Stimulated activated CD4-positive, alpha-beta T cell treated with anti-CD3 and anti-CD28 coated beads, Interleukin-15, amount 100 ng/mL, for 24 hours (primary cell): Measurements from ENCODE around the gene ADGRL3.

Experiments used
- DNase-seq: peaks from one replicate; pipeline ENCODE4 v3.0.0-alpha.2; 2020

ADGRL3 gene

GRCh38 chr4:61431131-61431530, 231.0 kb downstream of the ADGRL3 start:
- DNase-seq: no peak

- no peak for DNase-seq
Measured at GRCh38 chr4:61437923-61438322, 237.8 kb downstream of the ADGRL3 start.

GRCh38 chr4:61440321-61440720, 240.2 kb downstream of the ADGRL3 start:
- DNase-seq: no peak

DNA sequence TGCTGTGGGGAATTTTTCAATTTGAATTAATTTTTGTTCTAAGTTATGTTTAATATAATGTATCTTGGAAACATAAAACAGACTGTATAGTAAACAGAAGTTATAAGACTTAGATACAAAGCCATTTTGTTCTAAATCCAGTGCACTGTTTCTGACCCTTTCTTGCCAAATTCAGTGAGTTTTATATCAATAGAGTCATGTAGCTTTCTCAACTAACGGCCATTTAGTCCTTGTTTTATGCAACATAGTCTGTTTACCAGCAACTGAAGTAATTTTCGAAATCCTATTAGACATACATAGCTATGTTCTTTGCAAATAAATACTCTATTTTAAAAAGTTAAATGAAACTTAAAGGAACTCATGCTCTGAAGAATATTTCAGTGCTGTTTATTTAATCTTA, 242.8 kb downstream of the ADGRL3 start:
- DNase-seq: no peak

- no peak for DNase-seq
Measured at GRCh38 chr4:61443813-61444510, 243.8 kb downstream of the ADGRL3 start.

DNA sequence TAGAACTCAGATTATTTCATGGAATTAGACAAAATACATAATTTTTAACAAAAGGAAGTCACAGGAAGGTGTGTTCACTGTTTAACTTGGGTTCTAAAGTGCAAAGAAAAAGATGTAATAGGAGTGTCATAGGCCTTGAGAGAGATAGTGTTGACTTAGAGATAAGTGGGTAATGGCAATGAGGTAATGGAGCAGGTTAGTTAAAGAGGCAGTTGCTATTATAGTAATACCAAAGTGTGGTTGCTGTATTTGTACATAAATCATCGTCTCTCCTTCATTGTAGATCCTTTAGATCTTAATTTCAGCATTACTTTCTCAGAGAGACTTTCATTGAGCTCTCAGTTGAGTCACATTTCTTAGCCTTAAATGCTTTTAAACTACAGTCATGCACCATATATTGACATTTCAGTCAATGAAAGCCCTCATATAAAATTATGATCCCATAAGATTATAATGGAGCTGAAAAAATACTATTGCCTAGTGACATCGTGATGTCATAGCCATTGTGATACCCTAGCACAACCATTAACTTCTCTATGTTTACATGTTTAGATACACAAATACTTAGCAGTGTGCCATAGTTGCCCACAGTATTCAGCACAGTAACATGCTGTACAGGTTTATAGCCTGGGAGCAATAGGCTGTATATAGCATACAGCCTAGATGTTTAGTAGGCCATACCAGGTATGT, 245.4 kb downstream of the ADGRL3 start:
- no peak for DNase-seq

- DNase-seq: no peak
Measured at GRCh38 chr4:61446941-61447340, 246.8 kb downstream of the ADGRL3 start.

DNA sequence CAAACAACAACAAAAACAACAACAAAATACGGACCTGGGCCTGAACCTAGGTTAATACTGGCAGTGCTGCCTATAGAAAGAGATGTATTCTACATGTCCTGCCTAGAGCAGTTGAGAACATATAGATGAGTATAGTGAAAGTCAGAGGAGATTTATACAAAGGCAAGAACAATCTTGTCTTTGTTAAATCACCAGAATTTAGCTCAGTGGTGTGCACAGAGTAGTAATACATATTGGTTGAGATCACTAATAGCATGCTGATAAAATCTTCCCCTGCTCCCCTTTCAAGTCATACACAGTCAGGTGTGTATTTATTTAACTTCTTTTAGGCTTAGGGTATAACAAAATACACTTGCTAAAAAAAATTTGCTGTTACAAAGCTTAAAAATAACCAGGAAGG, 247.8 kb downstream of the ADGRL3 start:
- DNase-seq: no peak

GRCh38 chr4:61451935-61452334, 251.8 kb downstream of the ADGRL3 start:
- DNase-seq: no peak

GRCh38 chr4:61461956-61462355, 261.8 kb downstream of the ADGRL3 start:
- DNase-seq: no peak

- DNase-seq: no peak
Measured at GRCh38 chr4:61462451-61463326, 262.6 kb downstream of the ADGRL3 start.

DNA sequence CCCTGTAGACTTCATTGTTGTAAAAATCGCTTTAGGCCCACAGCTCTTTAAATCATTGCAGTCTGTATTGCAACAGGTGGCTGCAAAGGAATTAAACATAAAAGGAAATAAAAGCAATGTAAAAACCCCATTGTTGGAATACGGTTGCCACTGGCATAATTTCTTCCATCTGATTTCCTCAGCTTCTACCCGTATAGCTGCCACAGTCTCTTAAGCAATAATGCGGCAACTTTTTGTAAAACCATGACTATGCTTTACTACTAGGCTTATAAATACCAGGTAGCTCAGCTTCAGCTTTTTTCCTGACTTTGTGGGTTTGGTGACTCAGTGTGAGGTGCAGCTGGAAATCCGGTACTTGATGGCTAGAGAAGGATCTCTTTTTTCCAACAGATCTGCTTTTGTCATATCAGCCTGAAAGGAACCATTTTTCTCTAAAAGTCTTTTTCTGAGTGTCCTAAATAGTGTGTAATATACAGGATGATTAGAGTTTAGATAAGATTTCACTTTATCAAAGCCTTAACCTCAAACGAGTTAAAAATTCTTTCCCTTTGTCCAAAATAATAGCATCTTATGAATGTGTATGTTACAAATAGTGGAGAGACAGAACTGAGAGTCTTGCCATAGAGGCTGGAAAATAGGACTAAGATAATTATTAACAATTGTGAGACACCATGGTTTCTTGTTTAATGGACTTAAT, 268.0 kb downstream of the ADGRL3 start:
- DNase-seq: no peak

DNA sequence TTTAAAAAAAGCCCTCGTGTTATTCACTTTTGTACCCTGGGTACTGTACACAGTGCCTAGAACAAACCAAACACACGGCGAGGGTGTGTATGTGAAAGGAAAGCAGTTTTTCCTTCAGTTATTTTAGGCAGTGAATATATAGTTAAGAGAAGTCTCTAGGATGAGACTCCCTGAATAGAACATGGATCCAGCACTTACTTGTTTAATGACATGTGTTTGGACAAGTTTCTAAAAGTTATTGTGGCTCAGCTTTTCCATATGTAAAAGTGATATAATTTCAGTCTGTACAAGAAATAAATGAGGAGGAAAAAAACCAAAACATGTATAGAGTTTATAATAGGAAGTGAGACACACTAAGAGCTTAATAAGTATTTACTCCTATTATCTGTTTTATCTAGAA, 273.2 kb downstream of the ADGRL3 start:
- no peak for DNase-seq

- DNase-seq: no peak
Measured at GRCh38 chr4:61478340-61478739, 278.2 kb downstream of the ADGRL3 start.

GRCh38 chr4:61485056-61485455, 284.9 kb downstream of the ADGRL3 start:
- DNase-seq: no peak

- no peak for DNase-seq
Measured at GRCh38 chr4:61489927-61490326, 289.8 kb downstream of the ADGRL3 start.

DNA sequence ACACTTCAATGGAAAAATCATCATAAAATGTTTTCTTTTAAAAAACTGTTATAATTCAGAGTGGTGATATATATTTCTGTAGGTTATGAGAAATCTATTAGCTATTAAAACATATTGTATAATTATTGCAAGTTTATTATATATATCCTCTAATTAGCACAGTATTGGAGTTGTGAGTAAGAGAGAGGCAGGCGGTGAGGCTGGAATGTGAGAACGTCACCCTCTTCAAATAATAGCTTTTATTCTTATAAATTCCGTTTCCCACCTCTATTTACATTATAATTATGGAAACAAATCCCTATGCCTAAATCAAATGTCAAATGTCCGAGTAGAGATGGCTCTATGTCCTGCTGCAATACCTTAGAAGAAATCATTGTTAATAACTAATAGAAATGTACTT, 292.9 kb downstream of the ADGRL3 start:
- no peak for DNase-seq

DNA sequence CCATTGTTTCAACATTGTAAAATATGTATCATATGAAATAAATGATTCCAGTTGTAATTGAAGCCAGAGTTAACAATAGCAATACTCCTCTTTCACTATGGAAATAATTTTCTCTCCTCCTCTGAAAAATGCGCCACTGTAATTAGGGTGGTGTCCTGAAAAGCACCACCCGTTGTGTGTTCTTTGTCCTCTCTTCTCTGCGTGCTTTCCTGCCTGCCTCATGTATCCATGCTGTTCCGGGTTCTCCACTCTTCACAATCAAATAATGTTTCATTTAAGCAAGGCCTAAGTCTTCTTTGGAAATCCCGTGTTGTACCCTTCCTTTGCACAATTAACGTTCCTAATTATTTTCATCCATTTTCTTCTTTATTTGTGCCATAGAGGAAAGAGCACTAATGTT, 293.3 kb downstream of the ADGRL3 start:
- DNase-seq: no peak

DNA sequence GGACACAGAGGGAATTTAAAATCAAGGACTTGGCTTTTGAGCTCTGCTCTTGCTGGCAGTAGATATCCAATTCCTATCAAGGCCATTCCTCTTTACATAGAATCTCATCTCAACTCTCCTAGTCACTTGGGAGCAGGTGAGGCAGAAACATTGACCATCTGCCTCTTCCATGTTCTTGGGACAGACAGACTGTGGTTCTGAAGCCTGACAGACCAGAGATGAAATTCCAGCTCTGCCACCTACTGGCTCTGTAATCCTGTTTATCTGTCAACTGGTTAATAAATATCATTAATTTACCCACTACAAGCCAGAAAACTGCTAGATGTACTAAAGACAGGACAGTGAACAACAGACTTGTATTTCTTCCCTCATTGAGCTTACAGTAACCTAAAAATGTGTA, 300.8 kb downstream of the ADGRL3 start:
- no peak for DNase-seq

GRCh38 chr4:61501812-61502211, 301.7 kb downstream of the ADGRL3 start:
- no peak for DNase-seq

GRCh38 chr4:61505773-61506685, 305.9 kb downstream of the ADGRL3 start:
- no peak for DNase-seq

DNA sequence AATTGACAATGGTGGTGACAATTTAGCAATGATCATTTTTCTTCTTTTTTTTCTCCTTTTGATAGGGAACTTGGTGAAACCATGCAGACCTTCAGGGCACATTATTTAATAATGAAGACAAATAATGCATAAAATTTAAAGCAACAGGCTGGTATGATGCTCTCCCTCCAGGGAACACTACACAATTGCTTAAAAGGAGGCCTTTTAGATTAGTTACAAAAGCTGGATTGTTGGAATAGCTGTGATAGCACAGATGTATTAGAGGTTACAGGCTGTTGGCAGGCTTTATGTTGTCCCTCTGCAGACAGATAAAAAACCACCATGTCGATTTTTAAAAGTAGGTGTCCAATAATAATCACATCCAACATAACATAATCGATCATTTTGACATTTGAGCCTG, 307.0 kb downstream of the ADGRL3 start:
- DNase-seq: no peak
